ENCODE results near the gene CTDNEP1.

DNA sequence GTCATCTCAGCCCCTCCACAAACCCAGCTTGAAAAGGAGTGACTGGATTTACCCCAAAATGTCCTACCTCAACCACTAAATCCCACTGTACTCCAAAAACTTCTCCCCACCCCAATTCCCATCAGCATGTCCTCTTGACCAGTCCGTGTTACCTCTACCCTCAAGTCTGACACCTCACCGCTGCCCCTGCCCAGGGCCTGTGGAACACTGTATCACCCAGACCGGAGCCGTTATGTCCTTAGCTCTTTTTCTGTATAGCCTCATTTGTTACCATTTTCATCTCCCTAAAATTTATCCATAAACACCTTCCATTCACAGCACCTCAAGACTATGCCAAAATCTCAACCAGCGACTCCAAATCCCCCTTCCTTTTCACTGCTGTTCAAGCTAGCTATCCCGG lies 14.7 kb downstream of the CTDNEP1 start:
- TF ChIP-seq CTCF (IDR thresholded peaks at IDR 0.05 in 4 of 5, conservative IDR thresholded peaks at IDR 0.05 in 1 of 5) (no peak), POLR2A (IDR thresholded peaks at IDR 0.05) (no peak)
